ENCODE results near the gene ABCC4. TPM values are rescaled to one million over a fixed set of nuclear protein-coding genes. Genes with fewer than 3 reads are reported as not detected.

ABCC4 gene
- total and polyA plus RNA-seq, 2 experiments from 2014 or later = 4.3 to 12.2 TPM

GRCh38 chr13:95209109-95209508 is 92.1 kb downstream of the ABCC4 start:
- Histone ChIP-seq H3F3A (replicated peaks; ENCODE audit: low read depth) (no peaks in the 10 kb centered on the region), H3K27me3 (ENCODE audit: insufficient read depth) (no peaks in the 10 kb centered on the region), H3K9me2 (ENCODE audit: insufficient read depth) (no peaks in the 10 kb centered on the region), H3K36me3 (ENCODE audit: insufficient read depth) (no peaks in the 10 kb centered on the region), H3K27ac (ENCODE audit: low read depth) (no peak overlapping the region), H3K79me2 (replicated peaks; ENCODE audit: insufficient read depth) (no peaks in the 10 kb centered on the region), H3K4me2 (no peak overlapping the region), H4K20me1 (replicated peaks; ENCODE audit: insufficient read depth) (no peaks in the 10 kb centered on the region), H3K4me3 (no peak overlapping the region), H3K4me1 (ENCODE audit: insufficient read depth) (no peaks in the 10 kb centered on the region), H2AFZ (no peak overlapping the region)
- Mint-ChIP-seq H3K27me3 (ENCODE audit: insufficient read depth, low read depth, poor library complexity) (peaks cover 5% of the 10 kb centered on the region), H3K27ac (no peak overlapping the region), H3K36me3 (ENCODE audit: low read depth) (no peaks in the 10 kb centered on the region; the same call in 2 of the 3 replicates), H3K4me1 (no peaks in the 10 kb centered on the region), H3K4me3 (no peak overlapping the region), H3K9me3 (no peaks in the 10 kb centered on the region)
- DNase-seq (ENCODE audit: low spot score) = no peak
- ATAC-seq = no peak
- TF ChIP-seq ETS1 (IDR thresholded peaks at IDR 0.05) = no peak
- TF ChIP-seq POLR2AphosphoS5 (IDR thresholded peaks at IDR 0.05; ENCODE audit: low read depth) = no peak
- TF ChIP-seq ZNF114 (CRISPR knock-in tag; IDR thresholded peaks at IDR 0.05) = no peak
- no peak for TF ChIP-seq CREB1 (CRISPR knock-in tag; IDR thresholded peaks at IDR 0.05; ENCODE audit: low read depth)
- TF ChIP-seq JUNB (IDR thresholded peaks at IDR 0.05; ENCODE audit: unreplicated experiment) = no peak
- TF ChIP-seq CTCF (conservative IDR thresholded peaks at IDR 0.05; ENCODE audit: low read depth in 2 of 2) = no peak
- no peak for TF ChIP-seq ZNF462 (CRISPR knock-in tag; IDR thresholded peaks at IDR 0.05)
- no peak for TF ChIP-seq EZH2 (IDR thresholded peaks at IDR 0.05; ENCODE audit: low read depth, unreplicated experiment)
- TF ChIP-seq REST (IDR thresholded peaks at IDR 0.05; ENCODE audit: unreplicated experiment) = no peak
- TF ChIP-seq EZH2phosphoT487 (IDR thresholded peaks at IDR 0.05; ENCODE audit: unreplicated experiment) = no peak
- no peak for TF ChIP-seq ZNF331 (CRISPR knock-in tag; IDR thresholded peaks at IDR 0.05; ENCODE audit: low read depth)
- no peak for TF ChIP-seq NANOG (IDR thresholded peaks at IDR 0.05; ENCODE audit: borderline replicate concordance)
- no peak for TF ChIP-seq STAT1 (IDR thresholded peaks at IDR 0.05; ENCODE audit: unreplicated experiment)
